Astrocyte (in vitro differentiated cells and primary cell): ENCODE results near the gene SLC26A6. TPM values are rescaled to one million over a fixed set of nuclear protein-coding genes. Genes with fewer than 3 reads are reported as not detected.
A peak's percentile ranks its signal among the peaks of the same experiment; 100 is the strongest.

Experiments used
- DNase-seq: peaks from one replicate; pipeline ENCODE4 v3.0.0-alpha.2; 2010; ENCODE audit warnings: low read depth
- FAIRE-seq: peaks from 2 replicates; lab custom pipeline; 2011; peaks lifted over from hg19 to GRCh38; lab: Jason Lieb, UNC
- H2AFZ ChIP-seq: 2 replicates; pipeline ENCODE4 v1.6.0; 2012; ENCODE audit warnings: low read depth, low read length, inconsistent platforms
- H3K27ac ChIP-seq: 2 replicates; pipeline ENCODE4 v1.5.1; 2011; ENCODE audit warnings: low read depth, low read length, inconsistent platforms
- H3K27me3 ChIP-seq: 2 replicates; pipeline ENCODE4 v1.6.0; 2011; ENCODE audit warnings: low read length, inconsistent platforms; ENCODE audit not compliant: insufficient read depth
- H3K36me3 ChIP-seq: 2 replicates; pipeline ENCODE4 v1.5.1; 2011; ENCODE audit warnings: low read length, inconsistent platforms; ENCODE audit not compliant: insufficient read depth
- H3K4me1 ChIP-seq: 2 replicates; pipeline ENCODE4 v1.5.1; 2011; ENCODE audit warnings: low read length, inconsistent platforms; ENCODE audit not compliant: insufficient read depth
- H3K4me2 ChIP-seq: 2 replicates; pipeline ENCODE4 v1.6.0; 2012; ENCODE audit warnings: low read length, inconsistent platforms
- H3K4me3 ChIP-seq: 2 replicates; pipeline ENCODE4 v1.5.1; 2011; ENCODE audit warnings: low read depth, mild to moderate bottlenecking, low read length, inconsistent platforms; ENCODE audit not compliant: insufficient read depth
- H3K79me2 ChIP-seq: 2 replicates; pipeline ENCODE4 v1.6.0; 2012; ENCODE audit warnings: mild to moderate bottlenecking, low read length, inconsistent platforms; ENCODE audit not compliant: insufficient read depth
- H3K9ac ChIP-seq: 2 replicates; pipeline ENCODE4 v1.6.0; 2012; ENCODE audit warnings: mild to moderate bottlenecking, low read length, inconsistent platforms
- H3K9me3 ChIP-seq: 2 replicates; pipeline ENCODE4 v1.5.1; 2012; ENCODE audit warnings: low read depth, mild to moderate bottlenecking, low read length, inconsistent platforms; ENCODE audit not compliant: insufficient read depth
- H4K20me1 ChIP-seq: 2 replicates; pipeline ENCODE4 v1.6.0; 2012; ENCODE audit warnings: low read length, inconsistent platforms; ENCODE audit not compliant: insufficient read depth
- H3K27ac Mint-ChIP-seq: one replicate; pipeline ENCODE4 v1.8.0; 2021; ENCODE audit warnings: mild to moderate bottlenecking, mixed read lengths; ENCODE audit not compliant: unreplicated experiment
- H3K27me3 Mint-ChIP-seq: one replicate; pipeline ENCODE4 v1.8.0; 2021; ENCODE audit warnings: low read depth, mixed read lengths; ENCODE audit not compliant: unreplicated experiment
- H3K36me3 Mint-ChIP-seq: one replicate; pipeline ENCODE4 v1.8.0; 2021; ENCODE audit warnings: low read depth, mixed read lengths; ENCODE audit not compliant: unreplicated experiment
- H3K4me1 Mint-ChIP-seq: one replicate; pipeline ENCODE4 v1.8.0; 2021; ENCODE audit warnings: low read depth, mixed read lengths; ENCODE audit not compliant: unreplicated experiment
- H3K4me3 Mint-ChIP-seq: one replicate; pipeline ENCODE4 v1.8.0; 2021; ENCODE audit warnings: mild to moderate bottlenecking, moderate library complexity, mixed read lengths; ENCODE audit not compliant: unreplicated experiment
- H3K9me3 Mint-ChIP-seq: one replicate; pipeline ENCODE4 v1.8.0; 2021; ENCODE audit warnings: mild to moderate bottlenecking, mixed read lengths; ENCODE audit not compliant: unreplicated experiment
- EZH2 ChIP-seq: IDR thresholded peaks from 2 replicates; pipeline ENCODE4 v1.6.1; 2012; ENCODE audit warnings: mild to moderate bottlenecking, low read length, inconsistent platforms; ENCODE audit not compliant: insufficient read depth
- total RNA-seq: library from RNA; stranded (reverse); gene quantifications from 2 replicates; pipeline ENCODE4 v1.2.1, GENCODE V29; 2021
- TF ChIP-seq, protein P1 (sequence below): IDR thresholded peaks from 2 replicates; pipeline ENCODE4 v1.5.1; 2011; ENCODE audit warnings: low read depth, mild to moderate bottlenecking, inconsistent platforms, low read length, moderate library complexity; ENCODE audit not compliant: insufficient read depth

SLC26A6 gene
- total RNA-seq, 1 donor from 2014 or later: 32.0 TPM

DNA sequence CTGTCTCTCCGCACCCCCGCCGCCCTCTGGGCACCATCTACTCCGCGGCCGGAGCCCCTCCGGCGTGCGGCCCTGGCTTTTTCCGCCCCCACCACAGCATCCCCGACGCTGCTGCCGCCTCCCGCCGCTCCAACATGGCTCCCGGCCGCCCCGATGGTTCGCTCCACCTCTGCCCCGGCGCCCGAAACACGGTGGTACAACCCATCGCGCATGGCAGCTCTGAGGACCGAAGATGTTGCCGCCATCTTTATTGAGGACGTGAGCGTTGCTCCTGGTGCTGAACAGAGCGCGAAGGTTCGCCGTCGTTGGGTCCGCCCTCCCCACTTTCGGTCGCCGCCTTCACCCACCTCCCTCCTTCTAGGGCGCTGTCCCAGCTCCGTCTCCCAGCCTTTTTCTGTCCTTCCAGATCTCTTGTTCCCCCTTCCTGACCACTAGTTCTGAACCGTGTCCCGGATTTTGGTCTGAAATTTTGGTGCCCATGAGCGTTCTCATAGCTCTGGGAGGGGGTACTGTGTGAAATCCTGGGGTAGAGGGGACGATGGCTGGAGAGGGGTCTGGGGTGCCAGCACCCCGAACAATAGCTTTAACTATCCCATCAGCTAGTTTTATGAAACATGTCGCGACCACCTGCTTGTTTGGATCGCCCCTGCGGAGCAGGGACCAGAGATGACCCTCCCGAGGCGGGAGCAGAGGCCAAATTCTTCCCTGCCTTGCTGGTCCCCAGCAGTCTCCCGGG, 27.7 kb upstream of the SLC26A6 start, which contains the start of gene CELSR3:
CELSR3 (minus strand) TSS at position 134 of the 736 bp plus-strand sequence. CDS start 252 bp downstream, outside the sequence.
- TF ChIP-seq EZH2: no peak
- TF ChIP-seq, protein P1, sequence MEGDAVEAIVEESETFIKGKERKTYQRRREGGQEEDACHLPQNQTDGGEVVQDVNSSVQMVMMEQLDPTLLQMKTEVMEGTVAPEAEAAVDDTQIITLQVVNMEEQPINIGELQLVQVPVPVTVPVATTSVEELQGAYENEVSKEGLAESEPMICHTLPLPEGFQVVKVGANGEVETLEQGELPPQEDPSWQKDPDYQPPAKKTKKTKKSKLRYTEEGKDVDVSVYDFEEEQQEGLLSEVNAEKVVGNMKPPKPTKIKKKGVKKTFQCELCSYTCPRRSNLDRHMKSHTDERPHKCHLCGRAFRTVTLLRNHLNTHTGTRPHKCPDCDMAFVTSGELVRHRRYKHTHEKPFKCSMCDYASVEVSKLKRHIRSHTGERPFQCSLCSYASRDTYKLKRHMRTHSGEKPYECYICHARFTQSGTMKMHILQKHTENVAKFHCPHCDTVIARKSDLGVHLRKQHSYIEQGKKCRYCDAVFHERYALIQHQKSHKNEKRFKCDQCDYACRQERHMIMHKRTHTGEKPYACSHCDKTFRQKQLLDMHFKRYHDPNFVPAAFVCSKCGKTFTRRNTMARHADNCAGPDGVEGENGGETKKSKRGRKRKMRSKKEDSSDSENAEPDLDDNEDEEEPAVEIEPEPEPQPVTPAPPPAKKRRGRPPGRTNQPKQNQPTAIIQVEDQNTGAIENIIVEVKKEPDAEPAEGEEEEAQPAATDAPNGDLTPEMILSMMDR: no peak
- H2AFZ ChIP-seq: peak within 1 kb of the TSS; percentile 89
- H3K27me3 Mint-ChIP-seq: no peaks in the 10 kb centered on the region
- H3K27ac Mint-ChIP-seq: peak within 1 kb of the TSS; percentile 100
- H3K4me1 Mint-ChIP-seq: peaks cover 2% of the 10 kb centered on the region
- DNase-seq (peak; percentile 84), FAIRE-seq (peak; percentile 39)
- H3K9me3 ChIP-seq: peaks cover 5% of the 10 kb centered on the region
- peaks cover 26% of the 10 kb centered on the region for H3K36me3 Mint-ChIP-seq
- peak within 1 kb of the TSS; percentile 65 for H3K4me3 ChIP-seq
- H3K4me2 ChIP-seq: peak within 1 kb of the TSS; percentile 97
- peaks cover 4% of the 10 kb centered on the region for H4K20me1 ChIP-seq
- no peaks in the 10 kb centered on the region for H3K79me2 ChIP-seq
- peaks cover 15% of the 10 kb centered on the region for H3K4me1 ChIP-seq
- H3K9ac ChIP-seq: peak within 1 kb of the TSS; percentile 90
- H3K36me3 ChIP-seq: no peaks in the 10 kb centered on the region
- H3K27me3 ChIP-seq: no peaks in the 10 kb centered on the region
- H3K27ac ChIP-seq: peak within 1 kb of the TSS; percentile 95
- peak within 1 kb of the TSS; percentile 93 for H3K4me3 Mint-ChIP-seq
- peaks cover 9% of the 10 kb centered on the region for H3K9me3 Mint-ChIP-seq

DNA sequence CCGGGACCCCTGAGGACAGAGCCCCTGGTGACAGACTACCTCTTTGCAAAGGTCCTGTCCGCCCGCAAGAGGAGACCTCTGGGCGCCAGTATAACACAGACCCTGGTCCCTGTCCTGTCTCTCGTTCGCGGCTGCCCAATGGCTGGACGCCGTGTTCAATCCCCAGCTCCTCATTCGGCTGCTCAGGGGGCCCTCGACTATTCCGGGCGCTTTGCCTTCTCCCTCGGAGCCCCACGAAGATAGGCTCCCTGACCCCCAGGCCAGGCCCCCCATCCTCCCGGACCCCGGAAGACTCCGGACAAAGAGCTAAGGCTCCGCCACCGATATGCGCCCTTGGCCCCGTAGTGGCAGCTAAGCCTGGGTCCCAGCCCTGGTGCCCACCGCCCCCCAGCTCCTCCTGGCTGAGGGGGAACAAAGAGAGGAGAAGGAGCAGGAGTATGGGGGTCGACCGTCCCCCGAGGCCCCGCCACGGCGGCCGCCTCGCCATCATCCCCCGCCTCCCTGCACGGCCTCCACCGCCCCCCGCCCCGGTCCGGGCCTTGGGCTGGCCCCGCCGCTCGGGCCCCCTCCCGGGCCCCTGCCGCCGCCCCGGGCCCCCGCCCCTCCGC, 27.0 kb upstream of the SLC26A6 start:
- no peak overlapping the region for H3K27ac Mint-ChIP-seq

More for the DNA sequence above, 27.0 kb upstream of the SLC26A6 start:
- Histone ChIP-seq H3K9me3 (peaks cover 5% of the 10 kb centered on the region), H3K4me1 (peaks cover 15% of the 10 kb centered on the region), H3K27ac (no peak overlapping the region), H3K4me2 (peak overlapping the region; percentile 97), H3K79me2 (no peaks in the 10 kb centered on the region), H4K20me1 (peaks cover 4% of the 10 kb centered on the region), H3K27me3 (no peaks in the 10 kb centered on the region), H2AFZ (no peak overlapping the region), H3K4me3 (no peak overlapping the region), H3K9ac (no peak overlapping the region), H3K36me3 (no peaks in the 10 kb centered on the region)
- H3K27me3 Mint-ChIP-seq: no peaks in the 10 kb centered on the region
- FAIRE-seq (no peak), DNase-seq (no peak)
- H3K4me1 Mint-ChIP-seq: peaks cover 2% of the 10 kb centered on the region
- peak overlapping the region; percentile 82 for H3K4me3 Mint-ChIP-seq
- H3K9me3 Mint-ChIP-seq: peaks cover 9% of the 10 kb centered on the region
- H3K36me3 Mint-ChIP-seq: peaks cover 30% of the 10 kb centered on the region
- TF ChIP-seq, protein P1: no peak
- no peak for TF ChIP-seq EZH2
